Lung (tissue), 12 donors: ENCODE data around the gene SOSTDC1. TPM values are rescaled to one million over a fixed set of nuclear protein-coding genes. Genes with fewer than 3 reads are reported as not detected.

ENCODE experiments used
- ATAC-seq: fragments of 200-7000 bp; cut with Tn5 transposase; one replicate; pipeline ENCODE4 v1.9.1; 2020; ENCODE audit warnings: moderate number of reproducible peaks; ENCODE audit not compliant: insufficient read depth, low FRiP score
- DNase-seq, 3 donors: peaks; one replicate each; pipeline ENCODE4 v3.0.0-alpha.2; 2013 to 2017
- H3K27ac ChIP-seq, 2 donors: one replicate each; pipeline ENCODE4 v1.5.1; 2013; ENCODE audit warnings: mild to moderate bottlenecking in 2 of 2, moderate library complexity in 2 of 2, control low read depth in 1 of 2, inconsistent platforms in 1 of 2, low read depth in 1 of 2, low read length in 1 of 2
- H3K27me3 ChIP-seq, 3 donors: one replicate each; pipeline ENCODE4 v1.5.1; 2013; ENCODE audit warnings: low read length in 2 of 3; ENCODE audit not compliant: control insufficient read depth in 3 of 3, insufficient read depth in 3 of 3
- H3K36me3 ChIP-seq, 4 donors: one replicate each; pipeline ENCODE4 v1.5.1; 2013; ENCODE audit warnings: low read length in 4 of 4, mild to moderate bottlenecking in 1 of 4, moderate library complexity in 1 of 4; ENCODE audit not compliant: control insufficient read depth in 4 of 4, insufficient read depth in 4 of 4
- H3K4me1 ChIP-seq, 5 donors: one replicate each; pipeline ENCODE4 v1.5.1; 2013; ENCODE audit warnings: low read length in 5 of 5, mild to moderate bottlenecking in 2 of 5, moderate library complexity in 1 of 5; ENCODE audit not compliant: control insufficient read depth in 5 of 5, insufficient read depth in 5 of 5
- H3K4me3 ChIP-seq: one replicate; pipeline ENCODE4 v1.5.1; 2013; ENCODE audit warnings: mild to moderate bottlenecking, control low read depth, moderate library complexity
- H3K9ac ChIP-seq, 2 donors: one replicate each; pipeline ENCODE4 v1.5.1; 2013; ENCODE audit warnings: low read length in 2 of 2, control low read depth in 1 of 2; ENCODE audit not compliant: insufficient read depth in 1 of 2
- H3K9me3 ChIP-seq, 4 donors: one replicate each; pipeline ENCODE4 v1.5.1; 2013; ENCODE audit warnings: low read length in 3 of 4, mild to moderate bottlenecking in 1 of 4, moderate library complexity in 1 of 4; ENCODE audit not compliant: control insufficient read depth in 4 of 4, insufficient read depth in 3 of 4
- WGBS, 2 donors: extraction: QIAGEN DNeasy Blood & Tissue Kit; methylation state at CpG; one replicate each; pipeline ENCODE4 v1.1.7; 2013; 5-methylcytosine and 5-hydroxymethylcytosine counted together
- polyA plus RNA-seq, 2 donors: library from polyadenylated mRNA; stranded (reverse); fragments of 200-250 nt; gene quantifications; one replicate each; pipeline ENCODE4 v1.2.1, GENCODE V29; 2013
- total RNA-seq, 2 donors: library from RNA; depleted of rRNA in 1 of 2; stranded (reverse); fragments of >200 nt in 1 of 2; gene quantifications; one replicate each; pipeline ENCODE4 v1.2.1, GENCODE V29; 2014 to 2021
- TF ChIP-seq, protein P1 (sequence below): IDR thresholded peaks from 2 replicates; pipeline ENCODE4 v1.5.1; 2012; ENCODE audit warnings: mild to moderate bottlenecking; ENCODE audit errors: control extremely low read depth, extremely low read depth
- donor health status: control.
- donor health status: control.
- donor health status: Bipolar disorder and iron deficiency.
- donor health status: healthy.
- donor health status: DM: yes; HTN: yes; CAD: no.

Gene SOSTDC1
- total and polyA plus RNA-seq, 4 donors: 1.1 to 32.1 (median 5.8) TPM

DNA sequence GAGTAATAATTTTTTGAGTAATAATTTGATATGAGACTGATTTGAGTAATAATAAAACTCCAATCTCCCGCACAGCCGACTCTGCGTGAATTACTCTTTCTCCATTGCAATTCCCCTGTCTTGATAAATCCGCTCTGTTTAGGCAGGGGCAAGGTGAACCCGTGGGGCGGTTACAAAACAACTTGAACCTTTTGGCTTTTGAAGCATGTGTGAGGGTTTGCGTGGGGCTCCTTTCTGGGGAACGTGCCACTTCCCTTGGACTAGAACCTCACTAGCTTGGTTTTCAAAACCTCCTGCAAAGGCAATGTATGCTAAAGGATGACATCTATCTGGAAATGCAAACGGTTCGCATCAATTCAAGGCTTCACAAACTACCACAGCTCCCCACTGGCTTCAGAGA lies 45.7 kb downstream of the SOSTDC1 start:
- H3K36me3 ChIP-seq: no peaks in the 10 kb centered on the region
- 72% methylated on average over 10 of the region's 10 CpGs for whole genome bisulfite sequencing, 2 donors
- no peak overlapping the region for H3K4me3 ChIP-seq
- TF ChIP-seq, protein P1, sequence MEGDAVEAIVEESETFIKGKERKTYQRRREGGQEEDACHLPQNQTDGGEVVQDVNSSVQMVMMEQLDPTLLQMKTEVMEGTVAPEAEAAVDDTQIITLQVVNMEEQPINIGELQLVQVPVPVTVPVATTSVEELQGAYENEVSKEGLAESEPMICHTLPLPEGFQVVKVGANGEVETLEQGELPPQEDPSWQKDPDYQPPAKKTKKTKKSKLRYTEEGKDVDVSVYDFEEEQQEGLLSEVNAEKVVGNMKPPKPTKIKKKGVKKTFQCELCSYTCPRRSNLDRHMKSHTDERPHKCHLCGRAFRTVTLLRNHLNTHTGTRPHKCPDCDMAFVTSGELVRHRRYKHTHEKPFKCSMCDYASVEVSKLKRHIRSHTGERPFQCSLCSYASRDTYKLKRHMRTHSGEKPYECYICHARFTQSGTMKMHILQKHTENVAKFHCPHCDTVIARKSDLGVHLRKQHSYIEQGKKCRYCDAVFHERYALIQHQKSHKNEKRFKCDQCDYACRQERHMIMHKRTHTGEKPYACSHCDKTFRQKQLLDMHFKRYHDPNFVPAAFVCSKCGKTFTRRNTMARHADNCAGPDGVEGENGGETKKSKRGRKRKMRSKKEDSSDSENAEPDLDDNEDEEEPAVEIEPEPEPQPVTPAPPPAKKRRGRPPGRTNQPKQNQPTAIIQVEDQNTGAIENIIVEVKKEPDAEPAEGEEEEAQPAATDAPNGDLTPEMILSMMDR: no peak
- H3K9ac ChIP-seq: peak overlapping the region in 1 of 2 donors; percentile 92
- ATAC-seq (no peak), DNase-seq (no peak)
- H3K9me3 ChIP-seq: no peaks in the 10 kb centered on the region
- H3K27me3 ChIP-seq: no peaks in the 10 kb centered on the region
- peaks cover 0 to 31% (median 0%) of the 10 kb centered on the region in 5 donors for H3K4me1 ChIP-seq
- H3K27ac ChIP-seq: peak overlapping the region; percentile 32 to 100

DNA sequence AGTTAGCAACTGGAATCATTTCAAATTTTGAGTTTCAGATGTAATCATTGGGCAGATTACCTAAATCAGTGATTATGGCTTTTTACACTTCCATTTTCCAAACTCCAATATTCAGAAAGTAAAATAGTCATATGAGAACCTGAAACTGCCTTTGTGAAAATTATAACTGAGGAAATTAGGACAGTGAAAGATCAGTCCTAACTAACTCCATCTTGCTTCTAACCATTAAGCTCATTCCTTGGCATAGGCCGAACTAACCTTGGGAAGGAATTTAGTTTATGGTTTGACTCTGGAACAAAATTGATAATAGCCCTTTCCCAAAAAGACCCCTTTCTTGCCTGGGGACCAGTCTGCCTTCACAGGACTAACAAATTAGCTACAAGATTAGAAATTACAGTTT lies 46.4 kb downstream of the SOSTDC1 start:
- DNase-seq (no peak), ATAC-seq (no peak)
- H3K4me1 ChIP-seq: peaks cover 0 to 34% (median 0%) of the 10 kb centered on the region in 5 donors
- no peaks in the 10 kb centered on the region for H3K27me3 ChIP-seq
- TF ChIP-seq, protein P1: no peak
- WGBS, 2 donors: 95 to 100% methylated on average over 1 of the region's 1 CpG
- no peak overlapping the region for H3K9ac ChIP-seq
- H3K9me3 ChIP-seq: no peaks in the 10 kb centered on the region
- no peaks in the 10 kb centered on the region for H3K36me3 ChIP-seq
- H3K4me3 ChIP-seq: no peak overlapping the region
- H3K27ac ChIP-seq: no peak overlapping the region

DNA sequence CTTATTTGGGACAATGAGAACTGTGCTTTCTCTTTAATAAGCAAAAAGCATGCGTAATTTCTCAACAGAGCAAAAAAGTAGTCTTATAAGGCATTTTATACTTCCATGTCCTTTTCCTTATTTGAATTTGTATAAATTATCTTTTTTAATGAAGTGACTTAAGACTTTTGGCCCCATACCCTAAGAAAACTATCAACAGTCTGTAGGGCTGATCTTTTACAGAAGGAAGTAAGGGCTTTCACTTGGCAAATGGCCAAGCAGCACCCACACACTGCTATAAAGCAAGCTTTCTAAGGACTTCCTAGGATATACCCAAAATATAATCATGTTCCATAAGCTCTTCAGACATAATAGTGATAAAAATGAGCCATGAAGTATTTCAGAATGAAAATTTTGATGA lies 47.6 kb downstream of the SOSTDC1 start:
- peaks cover 0 to 40% (median 2%) of the 10 kb centered on the region in 5 donors for H3K4me1 ChIP-seq
- H3K27ac ChIP-seq: no peak overlapping the region
- TF ChIP-seq, protein P1: no peak
- H3K9me3 ChIP-seq: no peaks in the 10 kb centered on the region
- H3K27me3 ChIP-seq: no peaks in the 10 kb centered on the region
- no peak overlapping the region for H3K4me3 ChIP-seq
- H3K36me3 ChIP-seq: no peaks in the 10 kb centered on the region
- no peak overlapping the region for H3K9ac ChIP-seq
- 53 to 56% methylated on average over 1 of the region's 1 CpG for WGBS, 2 donors
- DNase-seq: peak; percentile 29 to 83 (median 72)
- ATAC-seq: no peak
